ENCODE results near the gene HS3ST5.
"Not testable (repeated sequence)": the region's sequence is repeated elsewhere in the genome, so short reads cannot be mapped to it uniquely, and the experiment has no call there.

HS3ST5 gene

DNA sequence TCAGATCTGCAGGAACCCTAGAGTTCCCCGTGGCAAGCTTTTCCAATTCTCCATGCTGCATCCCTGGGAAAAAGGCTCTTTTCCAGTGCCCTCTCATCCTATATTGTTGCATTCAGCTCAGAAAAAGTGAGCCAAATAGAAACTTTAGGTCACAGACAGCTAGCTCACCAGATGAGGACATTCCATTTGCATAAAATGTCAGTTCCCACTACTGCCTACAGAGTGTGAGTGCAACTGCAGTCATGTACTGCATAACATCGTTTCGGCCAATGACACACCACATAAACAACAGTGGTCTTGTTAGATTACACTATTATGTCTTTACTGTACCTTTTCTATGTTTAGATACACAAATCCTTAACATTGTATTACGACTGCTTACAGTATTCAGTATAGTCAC is 8.6 kb downstream of the HS3ST5 start:
- H3K4me3 Mint-ChIP-seq, result no peak overlapping the region
- no peak overlapping the region for H3K27ac Mint-ChIP-seq
- H3K4me1 Mint-ChIP-seq, result peaks cover under 1% of the 10 kb centered on the region
- no peaks in the 10 kb centered on the region for H3K36me3 Mint-ChIP-seq (ENCODE audit: low read depth)
- no peaks in the 10 kb centered on the region for H3K9me3 Mint-ChIP-seq
- peaks cover 4% of the 10 kb centered on the region for H3K27me3 Mint-ChIP-seq (ENCODE audit: low read depth)
- TF ChIP-seq CTCF (IDR thresholded peaks at IDR 0.05; ENCODE audit: unreplicated experiment in 3 of 3), result no peak

DNA sequence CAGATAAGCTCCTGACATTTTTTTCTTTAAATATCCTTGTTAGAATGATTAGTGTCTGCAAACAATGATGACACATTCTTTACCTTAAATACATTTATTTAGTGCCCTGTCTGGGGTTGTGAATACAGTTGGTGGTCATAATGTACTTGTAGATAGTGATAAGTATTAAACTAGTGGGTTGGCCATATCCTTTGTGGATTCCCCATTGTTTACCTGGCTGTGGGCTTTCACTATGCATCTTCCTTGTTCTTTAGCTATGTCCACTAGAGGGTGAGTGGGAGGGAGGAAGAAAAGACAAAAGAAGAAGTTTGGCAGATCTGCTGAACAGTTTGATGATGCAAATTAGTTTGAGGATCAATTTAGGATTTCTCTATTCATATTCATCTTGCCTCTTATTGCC is 15.7 kb downstream of the HS3ST5 start:
- Mint-ChIP-seq H3K27me3 (ENCODE audit: low read depth) (no peaks in the 10 kb centered on the region), H3K4me1 (no peaks in the 10 kb centered on the region), H3K27ac (no peak overlapping the region), H3K36me3 (ENCODE audit: low read depth) (no peaks in the 10 kb centered on the region), H3K9me3 (no peaks in the 10 kb centered on the region), H3K4me3 (no peak overlapping the region)
- TF ChIP-seq CTCF (IDR thresholded peaks at IDR 0.05; ENCODE audit: unreplicated experiment in 3 of 3), result no peak

- no peak for TF ChIP-seq CTCF (IDR thresholded peaks at IDR 0.05; ENCODE audit: unreplicated experiment in 3 of 3)
- no peak overlapping the region for H3K27ac Mint-ChIP-seq
- H3K36me3 Mint-ChIP-seq (ENCODE audit: low read depth), result no peaks in the 10 kb centered on the region
Measured at GRCh38 chr6:114323784-114324183, 19.0 kb downstream of the HS3ST5 start.

GRCh38 chr6:114319749-114320148 is 23.1 kb downstream of the HS3ST5 start:
- TF ChIP-seq CTCF (IDR thresholded peaks at IDR 0.05; ENCODE audit: unreplicated experiment in 3 of 3), result no peak
- H3K4me1 Mint-ChIP-seq, result peaks cover 6% of the 10 kb centered on the region
- no peaks in the 10 kb centered on the region for H3K9me3 Mint-ChIP-seq
- no peaks in the 10 kb centered on the region for H3K36me3 Mint-ChIP-seq (ENCODE audit: low read depth)
- no peak overlapping the region for H3K27ac Mint-ChIP-seq
- H3K27me3 Mint-ChIP-seq (ENCODE audit: low read depth), result no peaks in the 10 kb centered on the region
- no peak overlapping the region for H3K4me3 Mint-ChIP-seq

More at GRCh38 chr6:114323784-114324183, 19.0 kb downstream of the HS3ST5 start:
- H3K27me3 Mint-ChIP-seq (ENCODE audit: low read depth), result no peaks in the 10 kb centered on the region
- H3K4me1 Mint-ChIP-seq, result no peaks in the 10 kb centered on the region
- no peak overlapping the region for H3K4me3 Mint-ChIP-seq
- no peaks in the 10 kb centered on the region for H3K9me3 Mint-ChIP-seq

- Mint-ChIP-seq H3K4me1 (peaks cover 12% of the 10 kb centered on the region), H3K9me3 (no peaks in the 10 kb centered on the region), H3K27ac (peak overlapping the region in 2 of 3 experiments; percentile 20 to 57), H3K4me3 (no peak overlapping the region), H3K27me3 (ENCODE audit: low read depth) (no peaks in the 10 kb centered on the region), H3K36me3 (ENCODE audit: low read depth) (no peaks in the 10 kb centered on the region)
- TF ChIP-seq CTCF (IDR thresholded peaks at IDR 0.05; ENCODE audit: unreplicated experiment in 3 of 3), result no peak
Measured at GRCh38 chr6:114315831-114316595, 26.8 kb downstream of the HS3ST5 start.

- not testable (repeated sequence) for H3K27me3 Mint-ChIP-seq (ENCODE audit: low read depth); H3K36me3 Mint-ChIP-seq (ENCODE audit: low read depth); H3K9me3 Mint-ChIP-seq; H3K4me3 Mint-ChIP-seq
- Mint-ChIP-seq H3K4me1 (peaks cover 12% of the 10 kb centered on the region), H3K27ac (peak overlapping the region in 2 of 3 experiments; percentile 60)
Measured at GRCh38 chr6:114313816-114314215, 29.0 kb downstream of the HS3ST5 start.

All from nephron (organoid).